ENCODE data around the gene UVSSA. TPM values are rescaled to one million over a fixed set of nuclear protein-coding genes. Genes with fewer than 3 reads are reported as not detected.

UVSSA gene
- total and polyA plus RNA-seq, 9 of the 15 experiments (the other 6 are each of a cell fraction or from before 2014, with no cell fraction given): 0.21 to 14.6 (median 3.3) TPM

DNA sequence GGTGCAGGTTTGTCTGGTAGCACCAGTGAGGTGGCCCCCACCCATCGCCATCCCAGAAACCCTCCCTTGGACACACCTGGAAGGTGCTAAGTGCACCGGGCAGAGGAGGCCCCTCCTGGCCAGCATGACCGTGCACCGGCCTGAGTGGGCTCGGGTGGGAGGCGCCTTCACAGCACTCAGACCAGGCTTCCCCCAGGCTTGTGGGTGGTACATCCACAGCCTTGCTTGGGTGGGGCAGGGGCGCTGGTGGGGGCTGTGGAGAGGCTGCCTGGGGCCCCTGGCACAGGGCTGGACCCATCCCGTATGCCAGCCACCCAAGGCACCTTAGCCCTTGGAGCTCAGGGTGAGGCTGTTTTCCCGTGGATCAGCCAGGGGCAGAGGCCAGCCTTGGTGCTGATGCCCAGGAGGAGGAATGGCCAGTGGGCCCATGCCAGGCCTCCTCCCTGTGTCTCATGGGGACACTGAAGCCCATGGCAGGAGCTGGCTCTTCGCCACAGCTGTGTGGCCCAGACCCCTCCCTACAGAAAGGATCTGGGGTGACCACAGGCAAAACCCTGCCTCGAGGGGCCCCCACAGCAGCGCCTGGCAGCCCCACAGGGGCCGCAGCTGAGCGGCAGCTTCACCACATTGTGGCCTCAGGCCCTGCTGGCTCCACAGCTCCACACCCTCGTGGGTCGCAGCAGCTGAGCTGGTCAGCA lies 37.8 kb downstream of the UVSSA start:
- in situ Hi-C loops (cut with MboI): no loop called here
- no peaks in the 10 kb centered on the region for H3K9me1 ChIP-seq (ENCODE audit: control insufficient read depth, insufficient read depth, low read length)

More for the DNA sequence above, 37.8 kb downstream of the UVSSA start:
- TF ChIP-seq TAF9B (IDR thresholded peaks at IDR 0.05; ENCODE audit: partially characterized antibody) (no peak), HCFC1 (IDR thresholded peaks at IDR 0.05; ENCODE audit: low read depth, low read length) (no peak), L3MBTL2 (IDR thresholded peaks at IDR 0.05) (no peak), ELF4 (CRISPR knock-in tag; IDR thresholded peaks at IDR 0.05) (no peak), DACH1 (IDR thresholded peaks at IDR 0.05; ENCODE audit: partially characterized antibody) (no peak), ZNF696 (CRISPR knock-in tag; conservative IDR thresholded peaks at IDR 0.05) (no peak), PHB (CRISPR knock-in tag; IDR thresholded peaks at IDR 0.05) (no peak), NR4A1 (CRISPR knock-in tag; IDR thresholded peaks at IDR 0.05) (no peak), NR4A1 (tag; IDR thresholded peaks at IDR 0.05) (no peak)
- TF ChIP-seq, protein P1, sequence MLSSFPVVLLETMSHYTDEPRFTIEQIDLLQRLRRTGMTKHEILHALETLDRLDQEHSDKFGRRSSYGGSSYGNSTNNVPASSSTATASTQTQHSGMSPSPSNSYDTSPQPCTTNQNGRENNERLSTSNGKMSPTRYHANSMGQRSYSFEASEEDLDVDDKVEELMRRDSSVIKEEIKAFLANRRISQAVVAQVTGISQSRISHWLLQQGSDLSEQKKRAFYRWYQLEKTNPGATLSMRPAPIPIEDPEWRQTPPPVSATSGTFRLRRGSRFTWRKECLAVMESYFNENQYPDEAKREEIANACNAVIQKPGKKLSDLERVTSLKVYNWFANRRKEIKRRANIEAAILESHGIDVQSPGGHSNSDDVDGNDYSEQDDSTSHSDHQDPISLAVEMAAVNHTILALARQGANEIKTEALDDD (IDR thresholded peaks at IDR 0.05): no peak
- TF ChIP-seq, protein P2, sequence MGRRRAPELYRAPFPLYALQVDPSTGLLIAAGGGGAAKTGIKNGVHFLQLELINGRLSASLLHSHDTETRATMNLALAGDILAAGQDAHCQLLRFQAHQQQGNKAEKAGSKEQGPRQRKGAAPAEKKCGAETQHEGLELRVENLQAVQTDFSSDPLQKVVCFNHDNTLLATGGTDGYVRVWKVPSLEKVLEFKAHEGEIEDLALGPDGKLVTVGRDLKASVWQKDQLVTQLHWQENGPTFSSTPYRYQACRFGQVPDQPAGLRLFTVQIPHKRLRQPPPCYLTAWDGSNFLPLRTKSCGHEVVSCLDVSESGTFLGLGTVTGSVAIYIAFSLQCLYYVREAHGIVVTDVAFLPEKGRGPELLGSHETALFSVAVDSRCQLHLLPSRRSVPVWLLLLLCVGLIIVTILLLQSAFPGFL (CRISPR knock-in tag; IDR thresholded peaks at IDR 0.05): no peak
- no peak overlapping the region for H3K4me3 ChIP-seq
- no peaks in the 10 kb centered on the region for H3K27me3 ChIP-seq (ENCODE audit: control insufficient read depth in 2 of 2, insufficient read depth in 2 of 2, low read length in 2 of 2)
- H3K4me2 ChIP-seq (ENCODE audit: insufficient read depth, low read length): no peak overlapping the region
- WGBS (ENCODE audit: insufficient coverage, low coverage, missing lambda C conversion rate): 78% methylated on average over 15 of the region's 16 CpGs
- H3K4me1 ChIP-seq (replicated peaks in 1 of 2; ENCODE audit: control insufficient read depth in 2 of 2, insufficient read depth in 2 of 2, low read length in 2 of 2): no peaks in the 10 kb centered on the region
- H3K9ac ChIP-seq (ENCODE audit: insufficient read depth in 1 of 2, low read depth in 2 of 2, low read length in 2 of 2): no peak overlapping the region
- DNase-seq (ENCODE audit: extremely low read depth in 1 of 4, low spot score in 3 of 4): no peak
- 0 out of 3 replicates have a peak, but pooled peaks cover 3% of the 10 kb centered on the region for H3K36me3 ChIP-seq (ENCODE audit: control insufficient read depth, insufficient read depth, low read length)
- no peak for FAIRE-seq
- no peaks in the 10 kb centered on the region for H4K20me1 ChIP-seq (replicated peaks; ENCODE audit: control insufficient read depth, insufficient read depth, low read length)
- no peak overlapping the region for H3K27ac ChIP-seq (ENCODE audit: extremely low read depth, low read depth, low read length)
- ChIA-PET POLR2A (no interaction called here), CTCF (ENCODE audit: low intra/inter-chr PET ratio) (no interaction called here)
- BruUV-seq (replicated peaks): no TSS peak
- H3K9me3 ChIP-seq (replicated peaks; ENCODE audit: control insufficient read depth, insufficient read depth, low read depth, low read length): no peaks in the 10 kb centered on the region
- H2AFZ ChIP-seq (ENCODE audit: low read depth, low read length): no peak overlapping the region
- H3K79me2 ChIP-seq (ENCODE audit: control insufficient read depth, insufficient read depth, low read length): no peaks in the 10 kb centered on the region
- ATAC-seq: no peak
- intact Hi-C loops (cut with micrococcal nuclease): no loop called here

Measured in K562 (cell line).